HG03280 (cell line): ENCODE measurements around the gene UBE2B.
A peak's percentile ranks its signal among the peaks of the same experiment; 100 is the strongest.

Source experiments
- ATAC-seq: cut with Tn5 transposase; IDR thresholded peaks from one replicate; pipeline ENCODE4 v1.9.1; 2021; ENCODE audit warnings: mild to moderate bottlenecking, moderate library complexity; ENCODE audit not compliant: unreplicated experiment

The UBE2B gene

DNA sequence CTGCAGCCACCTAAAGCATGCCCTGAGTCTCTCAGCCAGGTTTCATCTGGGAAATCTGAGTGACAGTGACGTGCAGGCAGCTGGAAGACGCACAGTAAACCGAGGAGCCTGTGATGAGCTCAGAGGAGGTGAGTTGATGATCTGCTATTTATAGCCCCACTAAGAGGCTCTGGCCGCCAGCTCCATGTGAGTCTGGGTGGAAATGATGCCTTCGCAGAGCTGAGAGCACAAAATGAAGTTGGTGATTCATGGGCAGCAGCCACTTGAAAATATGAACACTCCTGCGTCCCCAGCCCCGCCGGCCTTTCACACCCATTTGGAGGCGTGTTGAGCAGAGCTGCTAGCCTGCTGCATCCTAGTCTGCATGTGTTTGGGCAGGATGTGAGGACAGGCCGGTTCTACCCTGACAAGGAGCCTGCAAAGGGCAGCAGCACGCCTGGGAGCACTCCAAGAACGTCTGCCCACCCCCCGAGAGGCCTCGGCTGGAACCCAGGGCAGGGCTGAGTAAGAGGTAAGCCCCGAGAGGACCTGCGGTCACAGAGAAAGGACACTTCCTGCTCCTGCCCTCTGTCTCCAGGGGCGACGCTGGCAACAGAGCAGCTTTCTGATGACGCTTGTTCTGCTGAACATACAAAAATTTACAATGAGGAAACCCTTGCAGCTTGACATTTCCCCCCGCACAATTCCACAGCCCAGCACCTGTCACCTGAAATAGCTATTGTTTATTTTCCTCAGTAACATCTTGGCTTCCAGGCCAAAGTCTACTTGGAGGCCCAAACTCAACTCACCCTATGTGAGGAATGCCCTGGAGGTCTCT, 65.4 kb downstream of the UBE2B start:
- peak; percentile 88 for ATAC-seq

DNA sequence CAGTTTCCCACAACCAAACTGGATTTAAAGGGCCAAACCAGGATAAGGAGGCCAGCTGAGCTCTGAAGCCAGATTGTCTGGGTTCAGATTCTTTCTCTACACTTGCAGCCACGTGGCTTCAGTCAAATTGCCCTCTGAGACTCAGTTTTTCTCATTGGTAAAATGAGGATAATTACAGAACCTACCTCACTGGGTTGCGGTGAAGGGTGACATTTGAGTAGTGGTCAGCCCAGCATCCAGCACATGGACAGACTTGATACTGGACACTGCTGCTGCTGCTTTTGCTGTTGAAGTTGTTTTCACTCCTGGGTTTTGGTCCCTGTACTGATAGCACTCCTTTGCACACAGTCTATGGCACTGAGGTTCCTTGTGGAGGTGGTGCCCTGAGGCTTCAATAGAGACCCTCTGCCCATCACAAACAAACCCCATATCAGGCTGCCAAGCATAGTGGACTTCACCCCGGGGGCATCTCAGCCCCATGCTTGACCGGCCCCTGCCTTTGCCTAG, 66.0 kb downstream of the UBE2B start:
- no peak for ATAC-seq

DNA sequence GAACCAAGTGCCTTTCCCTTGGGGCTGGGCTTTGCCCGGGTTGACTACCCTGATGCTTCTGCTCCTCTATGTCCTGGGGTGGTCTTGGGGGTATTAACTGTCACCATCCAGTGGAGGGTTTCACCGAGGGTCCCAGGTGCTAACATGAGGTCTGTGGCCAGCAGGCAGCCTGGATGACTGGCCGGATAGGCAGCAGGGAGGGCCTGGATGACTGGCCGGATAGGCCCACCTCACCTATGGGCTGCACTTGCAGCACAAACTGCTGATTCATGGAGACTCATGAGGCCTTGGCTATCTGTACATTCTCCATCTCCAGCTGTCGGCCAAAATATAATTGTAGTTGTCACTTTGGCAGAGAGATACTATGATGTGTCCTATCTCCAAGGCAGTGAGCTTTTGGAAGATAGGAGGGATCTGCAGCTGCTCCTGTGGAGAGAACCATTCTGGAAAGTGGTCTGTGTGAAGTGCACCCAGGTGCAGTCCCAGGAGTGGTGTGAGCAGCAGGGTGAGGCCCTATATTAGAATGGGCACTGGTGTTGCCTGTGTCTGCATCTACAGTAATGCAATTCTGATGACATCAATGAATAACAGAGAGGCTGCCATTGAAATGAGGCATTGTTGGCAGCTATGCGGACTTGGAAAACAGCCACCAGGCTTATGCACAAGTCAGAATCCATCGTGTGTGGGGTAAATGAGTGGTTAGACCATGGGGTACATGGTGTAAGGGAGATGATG, 66.6 kb downstream of the UBE2B start:
- no peak for ATAC-seq

DNA sequence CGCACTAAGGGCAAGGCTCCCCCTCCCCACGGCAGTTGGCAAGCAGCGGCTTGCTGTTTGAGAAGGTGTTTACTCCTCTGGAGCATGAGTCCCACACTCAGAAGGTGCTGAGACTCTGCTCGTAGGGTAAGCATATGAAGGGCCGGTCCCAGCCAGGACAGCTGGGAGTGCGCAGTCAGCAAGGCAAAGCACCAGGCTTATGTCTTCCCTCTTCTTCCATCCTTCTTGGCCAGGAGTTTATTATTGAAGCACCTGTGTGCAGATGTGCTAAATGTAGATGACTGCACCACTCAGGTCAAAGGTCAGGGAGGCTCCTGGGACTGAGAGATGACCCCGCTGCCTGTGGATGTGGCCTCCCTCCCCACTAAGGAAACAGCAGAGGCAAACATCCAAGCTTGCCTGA, 67.4 kb downstream of the UBE2B start:
- ATAC-seq, result no peak

DNA sequence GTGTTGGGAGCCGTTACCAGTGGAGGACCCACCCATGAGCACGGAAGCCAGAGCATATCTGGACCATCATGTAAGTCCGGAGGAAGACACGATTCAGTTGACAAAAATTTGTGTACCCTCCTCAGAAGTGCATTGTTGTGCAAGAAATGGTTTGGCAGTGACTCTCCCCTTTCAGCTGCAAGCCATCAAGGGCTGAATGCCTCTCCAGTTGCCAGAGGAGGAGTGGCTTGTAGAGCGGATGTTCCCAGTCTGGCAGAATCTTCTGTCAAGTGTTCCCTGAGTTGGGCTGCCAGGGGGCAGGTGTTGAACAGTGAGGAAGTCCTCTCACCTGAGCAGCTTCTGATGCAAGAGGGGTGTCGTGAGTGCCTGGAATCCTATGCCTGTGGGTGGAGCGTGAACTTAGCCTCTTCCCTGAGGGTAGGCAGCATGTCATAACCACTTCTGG, 67.9 kb downstream of the UBE2B start:
- ATAC-seq, result no peak

DNA sequence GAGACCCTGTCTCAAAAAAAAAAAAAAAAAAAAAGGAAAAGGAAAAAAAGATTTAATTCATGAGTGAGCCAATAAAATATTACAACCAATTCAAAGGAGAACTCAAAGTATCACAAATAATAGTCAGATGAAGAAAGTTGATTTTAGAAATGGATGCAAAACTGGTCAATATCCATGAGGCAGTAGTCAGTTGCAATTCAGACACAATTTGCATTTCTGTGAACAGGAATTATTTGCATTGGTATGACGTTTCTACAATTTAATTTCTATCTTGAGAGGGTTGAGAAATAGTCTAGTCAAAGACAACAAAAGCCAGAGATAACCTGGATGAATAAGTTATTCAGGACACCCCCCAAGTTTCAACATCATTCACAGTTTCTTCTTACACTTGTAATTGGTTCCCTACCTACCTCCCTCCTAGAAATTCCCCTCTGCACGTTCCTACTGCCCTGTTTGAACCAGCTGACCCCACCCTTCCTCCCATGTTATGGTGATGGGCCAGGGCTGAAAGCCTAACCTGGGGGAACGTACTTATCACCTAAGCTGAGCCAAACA, 68.9 kb downstream of the UBE2B start:
- no peak for ATAC-seq
